Effector memory CD8-positive, alpha-beta T cell (primary cell): Measurements from ENCODE around the gene TRHDE.

Source experiments
- ATAC-seq: fragments of 150-1000 bp; cut with Tn5 transposase; replicated peaks from 2 replicates; pipeline ENCODE4 v1.10.0; 2021; ENCODE audit warnings: mild to moderate bottlenecking, moderate library complexity
- DNase-seq, 3 experiments: peaks; one replicate each; pipeline ENCODE4 v3.0.0; 2021
- H3K27ac Mint-ChIP-seq, 2 donors: one replicate each; pipeline ENCODE4 v1.8.0; 2022; ENCODE audit warnings: mild to moderate bottlenecking in 2 of 2, mixed read lengths in 2 of 2, moderate library complexity in 2 of 2
- H3K27me3 Mint-ChIP-seq, 2 donors: one replicate each; pipeline ENCODE4 v1.8.0; 2022; ENCODE audit warnings: mixed read lengths in 2 of 2
- H3K36me3 Mint-ChIP-seq: one replicate; pipeline ENCODE4 v1.8.0; 2022; ENCODE audit warnings: mild to moderate bottlenecking, moderate library complexity, mixed read lengths; ENCODE audit not compliant: insufficient read depth
- H3K4me1 Mint-ChIP-seq, 2 donors: one replicate each; pipeline ENCODE4 v1.8.0; 2022; ENCODE audit warnings: low read depth in 2 of 2, mixed read lengths in 2 of 2
- H3K4me3 Mint-ChIP-seq, 2 donors: one replicate each; pipeline ENCODE4 v1.8.0; 2022; ENCODE audit warnings: mild to moderate bottlenecking in 2 of 2, mixed read lengths in 2 of 2, moderate library complexity in 2 of 2
- H3K9me3 Mint-ChIP-seq, 2 donors: one replicate each; pipeline ENCODE4 v1.8.0; 2022; ENCODE audit warnings: mixed read lengths in 2 of 2

TRHDE gene

GRCh38 chr12:72300728-72301127, 28.6 kb downstream of the TRHDE start:
- H3K27ac Mint-ChIP-seq, result no peak overlapping the region
- no peaks in the 10 kb centered on the region for H3K27me3 Mint-ChIP-seq
- H3K36me3 Mint-ChIP-seq, result no peaks in the 10 kb centered on the region
- no peaks in the 10 kb centered on the region for H3K4me1 Mint-ChIP-seq
- ATAC-seq (no peak), DNase-seq (no peak)
- peaks cover 9 to 20% of the 10 kb centered on the region in 2 donors for H3K9me3 Mint-ChIP-seq
- H3K4me3 Mint-ChIP-seq, result no peak overlapping the region

DNA sequence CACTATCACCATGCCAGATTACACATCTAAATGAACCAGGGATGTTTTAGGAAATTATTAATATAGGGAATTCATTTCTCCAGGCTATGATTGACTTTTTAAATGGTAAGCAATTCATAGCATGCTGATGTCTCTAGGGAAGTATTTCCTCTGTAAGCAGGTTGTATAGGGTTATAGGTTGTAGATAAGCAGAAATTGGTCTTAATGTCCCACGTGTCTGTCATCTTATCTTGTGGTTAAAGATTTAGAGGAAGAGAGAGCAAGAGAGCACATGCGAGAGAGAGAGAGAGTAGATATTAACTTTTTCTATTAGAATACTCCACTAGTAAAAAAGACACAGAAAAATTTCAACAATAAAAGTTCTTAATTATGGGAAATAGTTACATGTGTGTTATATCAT, 32.6 kb downstream of the TRHDE start:
- Mint-ChIP-seq H3K27ac (no peak overlapping the region), H3K27me3 (no peaks in the 10 kb centered on the region), H3K4me3 (no peak overlapping the region), H3K36me3 (no peaks in the 10 kb centered on the region), H3K9me3 (peaks cover 8 to 14% of the 10 kb centered on the region in 2 donors), H3K4me1 (no peaks in the 10 kb centered on the region)
- DNase-seq (no peak), ATAC-seq (no peak)

- no peak overlapping the region for H3K4me3 Mint-ChIP-seq
- H3K27me3 Mint-ChIP-seq, result no peaks in the 10 kb centered on the region
- H3K4me1 Mint-ChIP-seq, result no peaks in the 10 kb centered on the region
- DNase-seq, result no peak
- no peaks in the 10 kb centered on the region for H3K36me3 Mint-ChIP-seq
- H3K9me3 Mint-ChIP-seq, result peaks cover 7 to 8% of the 10 kb centered on the region in 2 donors
- H3K27ac Mint-ChIP-seq, result no peak overlapping the region
- ATAC-seq, result no peak
These were observed 35.1 kb downstream of the TRHDE start for GRCh38 chr12:72307229-72307628.

GRCh38 chr12:72311946-72312345, 39.8 kb downstream of the TRHDE start:
- Mint-ChIP-seq H3K27ac (no peak overlapping the region), H3K27me3 (no peaks in the 10 kb centered on the region), H3K9me3 (peaks cover 2 to 3% of the 10 kb centered on the region in 2 donors), H3K4me1 (no peaks in the 10 kb centered on the region), H3K36me3 (no peaks in the 10 kb centered on the region), H3K4me3 (no peak overlapping the region)
- no peak for ATAC-seq
- no peak for DNase-seq

DNA sequence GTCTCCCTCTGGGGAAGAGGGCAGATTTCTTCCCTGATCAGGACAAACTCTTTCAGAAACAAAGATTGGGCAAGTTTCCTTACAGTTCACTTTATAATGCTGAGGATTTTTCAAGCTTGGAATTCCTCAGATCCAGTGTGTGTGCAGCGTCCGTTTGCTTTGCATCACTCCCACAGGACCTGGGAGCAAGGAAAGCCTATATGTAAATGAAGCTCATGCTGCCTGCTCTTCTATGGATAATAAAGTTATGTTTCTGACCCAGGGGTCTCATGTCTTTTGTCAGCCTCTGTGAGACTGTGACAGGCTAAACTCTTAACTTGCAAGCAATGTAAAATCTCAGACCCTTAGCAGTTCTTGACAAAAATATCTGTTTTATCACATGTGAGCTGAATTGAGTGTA, 41.6 kb downstream of the TRHDE start:
- DNase-seq, result no peak
- Mint-ChIP-seq H3K27ac (no peak overlapping the region), H3K4me1 (no peaks in the 10 kb centered on the region), H3K4me3 (no peak overlapping the region), H3K27me3 (no peaks in the 10 kb centered on the region), H3K36me3 (no peaks in the 10 kb centered on the region), H3K9me3 (peaks cover 4 to 9% of the 10 kb centered on the region in 2 donors)
- ATAC-seq, result no peak

DNA sequence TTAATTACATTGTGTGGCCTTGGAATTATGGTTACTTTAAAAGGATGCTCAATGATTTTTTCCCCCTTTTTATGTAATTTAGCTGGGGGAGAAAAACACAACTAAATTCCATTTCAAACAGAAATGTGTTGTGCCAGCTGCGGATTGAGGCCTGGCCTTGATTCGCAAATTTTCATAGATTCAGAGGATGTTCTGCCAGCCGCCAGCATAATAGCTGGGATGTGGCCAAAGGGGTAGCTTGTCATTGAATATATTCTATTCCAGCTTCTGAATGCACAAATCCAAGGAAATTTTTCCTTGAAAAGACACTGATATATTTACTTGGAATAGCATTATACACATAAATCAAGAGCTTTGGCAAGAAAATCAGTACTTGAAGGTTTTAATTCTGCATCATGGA, 43.7 kb downstream of the TRHDE start:
- no peaks in the 10 kb centered on the region for H3K36me3 Mint-ChIP-seq
- no peak overlapping the region for H3K4me3 Mint-ChIP-seq
- H3K27me3 Mint-ChIP-seq, result no peaks in the 10 kb centered on the region
- H3K9me3 Mint-ChIP-seq, result peaks cover 2 to 9% of the 10 kb centered on the region in 2 donors
- H3K27ac Mint-ChIP-seq, result no peak overlapping the region
- H3K4me1 Mint-ChIP-seq, result no peaks in the 10 kb centered on the region
- no peak for ATAC-seq
- DNase-seq, result no peak

- H3K4me3 Mint-ChIP-seq, result no peak overlapping the region
- H3K4me1 Mint-ChIP-seq, result no peaks in the 10 kb centered on the region
- no peak for DNase-seq
- ATAC-seq, result no peak
- no peaks in the 10 kb centered on the region for H3K27me3 Mint-ChIP-seq
- peaks cover 2 to 9% of the 10 kb centered on the region in 2 donors for H3K9me3 Mint-ChIP-seq
- H3K27ac Mint-ChIP-seq, result no peak overlapping the region
- no peaks in the 10 kb centered on the region for H3K36me3 Mint-ChIP-seq
These were observed 46.2 kb downstream of the TRHDE start for GRCh38 chr12:72318341-72318740.

DNA sequence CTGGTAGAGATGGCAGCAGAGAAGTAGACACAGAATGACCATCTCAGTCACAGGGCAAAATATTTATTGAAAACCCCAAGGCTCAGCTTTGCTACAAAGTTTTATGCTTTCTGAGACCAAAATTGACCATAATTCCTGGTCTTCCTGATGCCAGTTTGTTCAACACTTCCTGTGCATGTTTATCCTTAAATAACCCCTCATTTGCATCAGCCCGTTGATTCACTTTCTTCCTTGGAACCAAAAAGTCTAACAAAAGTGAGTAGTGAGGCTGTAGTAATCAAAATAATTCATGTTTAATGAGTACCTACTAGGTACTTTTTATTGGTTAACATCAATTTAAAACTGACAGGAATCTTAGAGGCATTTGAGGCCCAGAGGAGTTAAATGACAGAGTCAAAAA, 51.7 kb downstream of the TRHDE start:
- no peaks in the 10 kb centered on the region for H3K4me1 Mint-ChIP-seq
- H3K27me3 Mint-ChIP-seq, result no peaks in the 10 kb centered on the region
- no peak for ATAC-seq
- H3K36me3 Mint-ChIP-seq, result no peaks in the 10 kb centered on the region
- no peak for DNase-seq
- H3K27ac Mint-ChIP-seq, result no peak overlapping the region
- peaks cover 0 to under 1% of the 10 kb centered on the region in 2 donors for H3K9me3 Mint-ChIP-seq
- no peak overlapping the region for H3K4me3 Mint-ChIP-seq

- Mint-ChIP-seq H3K9me3 (peaks cover 6 to 8% of the 10 kb centered on the region in 2 donors), H3K36me3 (no peaks in the 10 kb centered on the region), H3K4me1 (no peaks in the 10 kb centered on the region), H3K27ac (no peak overlapping the region), H3K27me3 (no peaks in the 10 kb centered on the region), H3K4me3 (no peak overlapping the region)
- ATAC-seq (no peak), DNase-seq (no peak)
These were observed 58.1 kb downstream of the TRHDE start for GRCh38 chr12:72330301-72330700.

DNA sequence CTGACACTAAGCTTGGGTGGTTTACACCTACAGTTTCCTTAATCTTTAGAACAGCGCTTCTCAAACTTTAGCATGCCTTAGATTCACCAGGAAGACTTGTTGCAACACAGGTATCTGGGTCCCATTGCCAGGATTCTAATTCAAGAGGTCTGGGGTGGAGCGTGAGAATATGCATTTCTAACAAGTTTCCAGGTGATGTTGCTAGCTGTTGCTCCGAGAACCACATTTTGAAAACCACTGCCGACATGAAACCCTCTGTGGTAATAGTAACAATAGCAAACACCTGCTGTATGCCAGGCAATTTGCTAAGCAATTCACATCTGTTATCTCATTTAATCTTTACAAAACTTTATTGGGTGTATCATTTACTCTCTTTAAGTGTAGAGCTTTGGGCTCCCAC, 58.6 kb downstream of the TRHDE start:
- no peak overlapping the region for H3K27ac Mint-ChIP-seq
- H3K9me3 Mint-ChIP-seq, result peaks cover 6 to 8% of the 10 kb centered on the region in 2 donors
- H3K27me3 Mint-ChIP-seq, result no peaks in the 10 kb centered on the region
- ATAC-seq, result no peak
- no peaks in the 10 kb centered on the region for H3K36me3 Mint-ChIP-seq
- no peak overlapping the region for H3K4me3 Mint-ChIP-seq
- H3K4me1 Mint-ChIP-seq, result no peaks in the 10 kb centered on the region
- DNase-seq, result no peak

DNA sequence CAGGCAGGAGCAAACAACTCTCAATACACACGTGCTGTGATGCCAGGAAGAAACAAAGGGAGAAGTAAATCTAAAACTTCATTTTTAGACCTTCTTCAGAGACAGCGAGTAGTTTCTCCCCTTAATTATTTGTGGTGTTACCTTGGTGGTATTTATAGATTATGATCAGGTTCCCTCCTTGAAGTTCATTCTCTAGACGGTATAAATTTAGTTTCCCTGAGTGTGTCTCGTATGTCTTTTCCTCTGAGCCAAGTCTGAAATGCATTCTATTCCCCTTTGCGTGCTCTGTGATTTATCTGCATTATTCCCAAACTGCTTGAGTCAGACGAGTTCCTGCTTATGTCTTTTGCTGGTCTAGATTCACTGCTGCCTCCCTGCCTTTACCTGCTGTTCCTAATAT, 65.2 kb downstream of the TRHDE start:
- H3K36me3 Mint-ChIP-seq, result no peaks in the 10 kb centered on the region
- no peaks in the 10 kb centered on the region for H3K4me1 Mint-ChIP-seq
- no peaks in the 10 kb centered on the region for H3K27me3 Mint-ChIP-seq
- DNase-seq, result no peak
- H3K9me3 Mint-ChIP-seq, result peaks cover 0 to 3% of the 10 kb centered on the region in 2 donors
- ATAC-seq, result no peak
- H3K27ac Mint-ChIP-seq, result no peak overlapping the region
- H3K4me3 Mint-ChIP-seq, result no peak overlapping the region

- Mint-ChIP-seq H3K36me3 (no peaks in the 10 kb centered on the region), H3K4me1 (no peaks in the 10 kb centered on the region), H3K27ac (no peak overlapping the region), H3K4me3 (no peak overlapping the region), H3K9me3 (peaks cover 0 to 3% of the 10 kb centered on the region in 2 donors), H3K27me3 (no peaks in the 10 kb centered on the region)
- ATAC-seq, result no peak
- DNase-seq, result no peak
These were observed 65.8 kb downstream of the TRHDE start for GRCh38 chr12:72337946-72338345.

- Mint-ChIP-seq H3K4me1 (no peaks in the 10 kb centered on the region), H3K4me3 (no peak overlapping the region), H3K9me3 (peaks cover 0 to 3% of the 10 kb centered on the region in 2 donors), H3K27ac (no peak overlapping the region), H3K27me3 (no peaks in the 10 kb centered on the region), H3K36me3 (no peaks in the 10 kb centered on the region)
- ATAC-seq, result no peak
- no peak for DNase-seq
These were observed 66.3 kb downstream of the TRHDE start for GRCh38 chr12:72338437-72338836.

DNA sequence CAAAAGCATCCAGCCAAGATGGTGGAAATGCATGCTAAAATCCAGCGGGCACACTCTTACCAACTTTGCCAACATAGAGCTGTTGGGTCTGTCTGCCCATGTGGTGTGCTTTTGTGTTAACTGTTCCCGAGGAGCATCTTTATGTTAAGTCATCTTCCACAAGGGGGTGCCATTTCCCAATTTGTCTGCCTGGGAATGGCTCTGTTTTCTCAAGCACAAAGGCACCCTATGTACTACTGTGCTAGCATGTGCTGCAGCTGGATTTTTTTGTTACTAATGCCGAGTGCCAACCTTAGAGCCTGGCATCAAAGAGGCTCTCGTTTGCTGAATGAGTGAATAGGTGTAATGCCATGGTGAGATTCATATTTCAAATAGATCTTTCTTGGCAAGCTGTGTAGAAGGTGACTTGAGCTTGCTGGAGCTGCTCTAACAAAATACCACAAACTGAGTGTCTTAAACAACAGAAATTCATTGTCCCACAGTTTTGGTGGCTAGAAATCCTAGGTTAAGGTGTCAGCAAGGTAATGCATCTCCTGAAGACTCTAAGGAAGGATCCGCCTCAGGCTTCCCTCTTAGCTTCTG, 74.3 kb downstream of the TRHDE start:
- H3K4me1 Mint-ChIP-seq, result no peaks in the 10 kb centered on the region
- H3K9me3 Mint-ChIP-seq, result no peaks in the 10 kb centered on the region
- H3K27ac Mint-ChIP-seq, result no peak overlapping the region
- DNase-seq (no peak), ATAC-seq (no peak)
- no peak overlapping the region for H3K4me3 Mint-ChIP-seq
- no peaks in the 10 kb centered on the region for H3K36me3 Mint-ChIP-seq
- H3K27me3 Mint-ChIP-seq, result no peaks in the 10 kb centered on the region

DNA sequence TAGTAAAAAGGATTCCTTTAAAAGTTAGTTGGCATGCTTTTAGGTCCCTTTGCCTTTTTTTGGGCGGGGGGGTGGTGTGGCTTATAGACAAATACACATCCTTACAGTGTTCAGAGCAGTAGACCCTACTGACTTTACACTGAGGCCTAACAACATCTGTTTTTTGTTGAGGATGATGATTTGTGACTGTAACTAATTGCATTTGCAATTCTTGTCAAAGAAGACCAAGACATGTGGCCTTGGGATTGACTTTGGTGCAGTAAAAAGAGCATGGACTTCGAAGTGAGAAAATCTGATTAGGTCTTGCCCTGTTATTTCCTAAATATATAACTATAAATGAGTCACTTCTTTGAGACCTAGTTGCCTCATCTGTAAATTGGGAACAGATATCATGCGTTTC, 77.3 kb downstream of the TRHDE start:
- Mint-ChIP-seq H3K36me3 (no peaks in the 10 kb centered on the region), H3K27ac (no peak overlapping the region), H3K9me3 (no peaks in the 10 kb centered on the region), H3K4me3 (no peak overlapping the region), H3K4me1 (no peaks in the 10 kb centered on the region), H3K27me3 (no peaks in the 10 kb centered on the region)
- ATAC-seq (no peak), DNase-seq (no peak)
